Smooth muscle cell of bladder (primary cell): Measurements from ENCODE around the gene ZNF384. TPM values are rescaled to one million over a fixed set of nuclear protein-coding genes. Genes with fewer than 3 reads are reported as not detected.

Source experiments
- total RNA-seq: library from RNA; depleted of rRNA; stranded (reverse); fragments of >200 nt; gene quantifications from 2 replicates; pipeline ENCODE4 v1.2.3, GENCODE V29; 2014

ZNF384 gene
- total RNA-seq, result 6.8 and 10.4 TPM in 2 replicates

DNA sequence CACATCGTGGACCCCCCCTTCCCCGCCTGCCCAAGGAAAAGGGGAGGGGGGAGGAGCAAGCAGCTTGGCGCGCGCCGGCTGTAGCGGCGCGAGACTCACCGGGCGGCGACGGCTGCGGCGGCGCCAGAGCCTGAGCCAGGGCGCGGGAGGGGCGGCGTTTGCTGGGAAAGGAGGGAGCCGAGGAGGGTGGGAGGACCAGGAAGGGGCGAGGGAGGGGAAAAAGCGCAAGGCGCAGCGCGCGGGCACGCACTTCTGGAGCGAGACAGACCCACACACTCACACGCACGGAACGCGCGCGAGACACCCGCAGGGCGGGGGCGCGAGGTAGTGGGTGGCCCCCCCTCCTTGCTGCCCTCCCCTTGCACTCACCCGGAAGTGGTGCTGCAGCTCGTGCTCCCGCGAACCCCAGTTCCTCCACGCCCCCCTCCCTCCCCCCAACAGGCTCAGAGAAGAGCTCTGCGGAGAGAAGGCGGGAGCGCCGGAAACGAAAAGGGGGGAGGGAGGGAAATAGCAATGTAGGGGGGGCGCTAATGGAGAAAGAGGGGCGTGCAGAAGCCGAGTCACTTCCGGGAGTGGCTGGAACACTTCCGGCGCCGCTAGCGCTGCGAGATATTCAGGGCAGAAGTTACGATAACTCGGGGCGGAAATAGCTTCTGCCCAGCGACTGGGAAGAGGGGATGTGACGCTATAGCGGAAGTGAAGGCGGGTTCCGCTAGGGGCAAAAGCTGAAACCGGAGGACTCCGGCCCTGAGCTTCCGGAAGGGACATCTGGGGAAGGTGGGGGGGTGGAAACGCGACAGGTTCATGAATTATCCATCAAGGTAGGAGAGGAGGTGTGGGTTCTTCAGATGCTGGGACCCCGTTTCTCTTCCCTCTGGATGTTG is at the start of gene ZNF384:
TSS of gene ZNF384 (minus strand) at position 377 of the 884 bp plus-strand sequence. CDS start 9,855 bp downstream, outside the sequence.

GRCh38 chr12:6723607-6724408 is 34.6 kb upstream of the ZNF384 start, which contains the start of gene COPS7A:
Gene COPS7A, plus strand, starts transcription at chr12:6724046. Its CDS starts 611 bp downstream, at chr12:6724657.

GRCh38 chr12:6700646-6701051 is 11.5 kb upstream of the ZNF384 start, which contains the start of gene PIANP:
Gene PIANP, minus strand, starts transcription at chr12:6700815. Its CDS starts 2,754 bp downstream, at chr12:6698061.

DNA sequence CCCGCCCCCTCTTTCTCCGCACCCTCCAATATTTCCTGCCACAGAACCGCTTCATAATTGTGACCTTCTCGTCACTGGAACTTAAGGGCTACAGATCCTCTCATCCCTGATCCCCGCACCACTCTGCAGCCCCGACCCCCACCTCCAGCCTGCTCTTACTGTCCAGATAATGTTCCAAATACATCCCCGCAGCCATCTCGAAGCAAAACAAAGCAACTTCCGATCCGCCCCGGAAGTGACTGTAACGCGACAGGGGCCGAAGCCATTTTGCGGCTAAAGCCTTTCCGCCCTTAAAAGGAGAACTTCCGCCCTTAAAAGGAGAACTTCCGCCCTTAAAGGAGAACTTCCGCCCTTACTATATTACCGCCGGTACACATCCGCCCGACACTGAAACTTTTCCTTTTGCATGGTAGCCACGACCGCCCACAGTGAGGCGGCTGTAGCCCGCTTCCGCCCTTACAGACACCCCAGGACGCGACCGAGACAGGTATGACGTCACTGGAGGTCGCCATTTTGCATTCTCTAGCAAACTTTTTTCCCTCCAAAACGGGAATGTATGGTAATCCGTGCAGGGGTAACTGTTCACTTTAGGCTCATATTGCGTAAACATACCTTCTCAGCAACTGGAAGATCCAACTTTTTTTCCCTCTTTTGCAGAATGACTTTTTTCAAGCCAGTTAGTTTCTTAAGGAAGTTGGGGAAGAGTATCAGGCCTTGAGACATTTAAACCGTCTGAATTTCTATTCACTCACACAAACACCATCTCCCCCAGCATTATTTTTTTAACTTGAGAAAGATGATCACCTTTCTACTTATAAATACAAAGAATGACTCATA is 26.1 kb downstream of the ZNF384 start, which contains the start of gene ING4:
TSS of gene ING4 (minus strand) at position 214 of the 837 bp plus-strand sequence. CDS start at position 196, 18 bp downstream.

DNA sequence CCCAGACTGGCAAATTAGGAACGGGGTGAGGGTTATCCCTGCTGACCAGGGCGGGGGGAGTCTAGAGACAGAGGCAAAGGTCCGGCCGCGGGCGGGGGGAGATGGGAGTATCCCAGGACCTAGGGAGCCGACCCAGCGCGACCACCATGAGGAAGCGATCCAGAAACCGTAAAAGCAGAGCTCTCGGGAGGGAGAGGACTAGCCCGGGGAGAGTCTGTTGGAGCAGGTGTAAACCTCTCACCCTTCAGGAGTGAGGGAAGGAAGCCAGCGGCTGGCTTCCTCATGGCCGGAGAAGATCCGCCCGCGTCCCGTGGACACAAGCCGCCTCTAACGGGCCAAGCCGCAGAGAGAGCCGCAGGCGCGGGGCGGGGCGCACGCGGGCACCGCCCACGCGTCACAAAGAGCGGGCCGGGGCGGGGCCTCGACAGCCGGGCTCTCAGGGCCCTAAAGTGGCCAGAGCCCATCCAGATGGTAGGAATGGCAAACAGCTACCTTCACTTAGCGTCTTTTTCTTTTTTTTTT is 42.0 kb downstream of the ZNF384 start, which contains the start of gene ACRBP:
TSS of gene ACRBP (minus strand) at position 350 of the 522 bp plus-strand sequence. CDS start at position 284, 66 bp downstream.

DNA sequence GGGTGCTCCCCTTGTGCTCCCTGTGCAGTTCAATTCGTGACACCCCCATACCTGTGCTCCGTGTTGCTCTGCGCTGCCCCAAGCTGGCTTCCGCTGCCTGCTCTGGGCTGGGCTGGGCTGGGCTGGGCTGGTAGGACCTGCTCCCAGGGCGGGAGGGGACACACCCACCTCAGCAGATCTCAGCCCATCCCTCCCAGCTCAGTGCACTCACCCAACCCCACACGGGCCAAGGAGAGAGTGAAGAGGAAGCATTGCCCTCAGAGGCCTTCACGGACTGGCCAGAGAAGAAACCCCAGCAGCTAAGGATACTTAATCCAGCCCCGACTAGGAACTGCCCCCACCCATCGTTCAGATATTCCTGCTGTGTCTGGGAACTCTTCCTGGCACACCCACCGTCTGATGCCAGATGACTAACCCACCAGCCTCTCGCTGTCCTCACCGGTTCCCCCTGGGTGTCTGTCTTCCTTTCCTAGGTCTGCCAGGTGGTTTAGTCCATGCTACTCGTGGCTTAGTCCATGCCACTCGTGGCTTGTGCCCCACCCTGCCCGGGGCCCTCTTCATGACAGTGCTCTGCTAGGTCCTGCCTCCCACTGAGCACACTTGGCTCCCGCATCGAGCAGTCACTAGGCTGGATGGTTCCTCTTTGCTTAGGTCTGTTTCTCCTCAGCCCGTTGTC is 53.2 kb downstream of the ZNF384 start, which contains the start of gene LPAR5:
TSS of gene LPAR5 (minus strand) at position 104 of the 676 bp plus-strand sequence. CDS start 14,711 bp downstream, outside the sequence.

Other genes starting within 250 kb of the ZNF384 start
- 0.09 and 0.14 TPM in 2 replicates for gene CD27, start 244.4 kb downstream of the ZNF384 start, total RNA-seq
- 8.5 and 11.8 TPM in 2 replicates for gene TAPBPL, start 237.3 kb downstream of the ZNF384 start, total RNA-seq
- 7.8 and 10.0 TPM in 2 replicates for gene VAMP1, start 218.7 kb downstream of the ZNF384 start, total RNA-seq
- 143 and 163 TPM in 2 replicates for gene MRPL51, start 196.1 kb downstream of the ZNF384 start, total RNA-seq
- gene NCAPD2, start 195.3 kb downstream of the ZNF384 start, total RNA-seq, result 26.3 and 28.8 TPM in 2 replicates
- 7,747 and 9,147 TPM in 2 replicates for gene GAPDH, start 154.9 kb downstream of the ZNF384 start, total RNA-seq
- gene IFFO1, start 133.3 kb downstream of the ZNF384 start, total RNA-seq, result 11.2 and 13.2 TPM in 2 replicates
- 9.8 and 17.4 TPM in 2 replicates for gene NOP2, start 121.1 kb downstream of the ZNF384 start, total RNA-seq
- gene CHD4, start 82.0 kb downstream of the ZNF384 start, total RNA-seq, result 189 and 195 TPM in 2 replicates
- gene LPAR5, start 53.4 kb downstream of the ZNF384 start, total RNA-seq, result not detected in 2 replicates
- 0.28 and 0.37 TPM in 2 replicates for gene ACRBP, start 41.9 kb downstream of the ZNF384 start, total RNA-seq
- 27.2 and 34.4 TPM in 2 replicates for gene ING4, start 26.3 kb downstream of the ZNF384 start, total RNA-seq
- 0.09 TPM in 1 of 2 replicates, not detected in the other for gene PIANP, start 11.4 kb upstream of the ZNF384 start, total RNA-seq
- 78.9 and 89.7 TPM in 2 replicates for gene COPS7A, start 34.7 kb upstream of the ZNF384 start, total RNA-seq
- 106 and 115 TPM in 2 replicates for gene MLF2, start 63.8 kb upstream of the ZNF384 start, total RNA-seq
- 18.7 and 28.0 TPM in 2 replicates for gene PTMS, start 77.0 kb upstream of the ZNF384 start, total RNA-seq
- 0.14 and 0.18 TPM in 2 replicates for gene LAG3, start 83.1 kb upstream of the ZNF384 start, total RNA-seq
- gene CD4, start 100.2 kb upstream of the ZNF384 start, total RNA-seq, result 0.28 and 0.43 TPM in 2 replicates
- 2.8 and 3.0 TPM in 2 replicates for gene GPR162, start 132.4 kb upstream of the ZNF384 start, total RNA-seq
- 78.9 and 105 TPM in 2 replicates for gene P3H3, start 139.0 kb upstream of the ZNF384 start, total RNA-seq
- 0.92 and 1.3 TPM in 2 replicates for gene GNB3, start 151.6 kb upstream of the ZNF384 start, total RNA-seq
- 2.0 and 2.1 TPM in 2 replicates for gene CDCA3, start 161.9 kb upstream of the ZNF384 start, total RNA-seq
- 71.1 and 76.5 TPM in 2 replicates for gene USP5, start 162.8 kb upstream of the ZNF384 start, total RNA-seq
- 1,608 and 1,630 TPM in 2 replicates for gene TPI1, start 178.2 kb upstream of the ZNF384 start, total RNA-seq
- 6.5 and 6.7 TPM in 2 replicates for gene SPSB2, start 183.9 kb upstream of the ZNF384 start, total RNA-seq
- 9.5 and 14.1 TPM in 2 replicates for gene LRRC23, start 215.4 kb upstream of the ZNF384 start, total RNA-seq
- 11.7 and 44.1 TPM in 2 replicates for gene ENO2, start 225.2 kb upstream of the ZNF384 start, total RNA-seq
- 5.0 and 7.5 TPM in 2 replicates for gene ATN1, start 238.6 kb upstream of the ZNF384 start, total RNA-seq